Measurements from ENCODE around the gene TNNT3.
"Not testable (repeated sequence)": the region's sequence is repeated elsewhere in the genome, so short reads cannot be mapped to it uniquely, and the experiment has no call there.

Gene TNNT3

DNA sequence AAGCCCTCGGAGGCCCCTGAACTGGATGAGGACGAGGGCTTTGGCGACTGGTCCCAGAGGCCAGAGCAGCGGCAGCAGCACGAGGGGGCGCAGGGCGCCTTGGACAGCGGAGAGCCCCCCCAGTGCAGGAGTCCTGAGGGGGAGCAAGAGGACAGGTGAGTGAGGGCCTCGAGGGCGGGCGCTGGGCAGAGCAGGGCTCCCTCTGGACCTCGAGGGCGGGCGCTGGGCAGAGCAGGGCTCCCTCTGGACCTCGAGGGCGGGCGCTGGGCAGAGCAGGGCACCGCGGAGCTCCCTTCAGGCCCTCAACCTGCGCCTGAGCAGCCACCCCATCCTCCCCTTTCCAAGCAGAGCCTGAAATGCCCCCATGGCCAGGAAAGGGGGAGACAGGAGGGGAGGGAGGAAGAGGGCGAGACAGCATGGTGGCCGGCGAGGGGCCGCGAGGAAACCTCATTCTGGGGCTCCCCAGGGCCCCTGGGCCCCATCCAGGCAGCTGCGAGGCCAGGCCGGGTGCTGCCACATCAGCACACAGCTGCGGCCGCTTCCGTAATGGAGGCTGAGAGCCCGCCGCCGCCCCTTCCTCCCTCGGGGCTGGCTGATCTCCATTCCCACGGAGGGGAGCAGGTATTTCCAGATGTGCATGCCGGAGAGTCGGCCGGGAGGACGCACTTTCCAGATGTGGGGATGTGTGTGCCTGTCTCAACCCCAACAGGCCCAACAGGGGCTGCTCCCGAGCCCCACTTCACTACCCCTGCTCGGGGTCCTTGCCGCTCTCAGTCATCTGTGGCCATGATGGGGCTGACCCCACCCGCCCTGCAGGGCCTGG, 37.9 kb upstream of the TNNT3 start:
- no peak for DNase-seq (ENCODE audit: low read depth in 2 of 2)

DNA sequence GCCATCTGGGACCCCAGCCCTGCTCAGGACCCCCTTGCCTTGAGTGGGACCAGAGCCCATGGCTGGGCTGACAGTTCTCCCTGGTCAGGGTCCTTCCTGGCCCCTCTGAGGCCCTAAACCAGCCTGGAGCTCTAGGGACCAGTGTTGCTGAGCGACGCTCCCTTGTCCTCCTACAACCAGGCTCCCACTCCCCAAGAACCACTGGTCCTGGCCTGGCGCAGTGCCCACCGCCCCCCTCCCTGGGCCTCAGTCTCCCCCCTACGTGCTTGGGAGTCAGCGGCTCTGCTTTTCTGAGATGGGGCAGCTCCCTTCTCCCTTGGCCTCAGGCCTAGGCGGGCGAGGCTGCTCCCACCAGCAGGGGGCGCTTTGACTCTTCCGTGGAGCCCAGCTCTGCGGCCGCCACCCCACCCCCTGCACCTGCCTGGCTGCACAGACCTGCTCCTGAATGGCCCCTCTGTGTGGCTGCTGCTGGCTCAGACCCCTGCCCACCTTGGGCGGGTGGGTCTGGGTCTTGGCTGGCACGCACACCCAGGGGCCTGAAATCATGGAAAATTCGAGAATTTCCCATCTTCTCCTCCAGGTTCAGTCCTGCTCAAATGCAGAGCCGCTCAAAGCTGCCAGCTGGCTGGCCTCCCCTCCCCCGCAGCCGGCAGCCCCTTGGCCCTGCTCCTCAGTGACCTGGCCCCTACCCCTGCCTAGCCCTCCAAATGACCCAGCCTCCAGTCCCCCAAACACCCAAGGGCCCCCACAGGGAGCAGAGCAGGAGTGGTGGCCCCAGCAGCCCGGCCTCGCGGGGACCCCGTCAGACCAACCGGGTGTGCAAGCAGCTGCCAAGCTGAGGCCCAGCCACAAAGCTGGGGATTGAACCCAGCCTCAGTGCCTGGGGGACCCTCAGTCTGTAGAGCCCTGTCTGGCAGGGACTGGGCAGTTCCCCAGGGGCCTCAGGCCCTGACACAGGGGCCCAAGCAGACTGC, 37.0 kb upstream of the TNNT3 start:
- peak; percentile 60 to 81 for DNase-seq (ENCODE audit: low read depth in 2 of 2)

GRCh38 chr11:1883346-1884302, 35.9 kb upstream of the TNNT3 start:
- no peak for DNase-seq (ENCODE audit: low read depth in 2 of 2)

DNA sequence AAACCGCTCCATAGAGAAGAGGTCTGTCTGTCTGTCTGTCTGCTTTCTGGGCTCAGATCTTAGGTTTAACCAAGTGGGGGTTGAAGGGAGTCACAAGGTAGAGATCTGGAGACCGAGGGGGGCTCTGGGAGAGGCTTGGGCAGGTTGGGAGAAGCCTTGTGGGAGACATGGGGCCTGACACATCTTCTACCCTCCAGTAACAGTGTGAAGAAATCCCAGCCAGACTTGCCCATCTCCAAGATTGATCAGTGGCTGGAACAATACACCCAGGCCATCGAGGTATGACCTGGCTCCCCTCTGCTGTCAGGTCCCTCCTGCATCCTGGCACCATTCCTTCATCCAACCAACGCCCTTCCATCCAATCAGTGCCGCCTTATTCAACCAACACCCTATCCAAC, 35.2 kb upstream of the TNNT3 start:
- DNase-seq (ENCODE audit: low read depth in 2 of 2), result no peak

- DNase-seq (ENCODE audit: low read depth in 2 of 2), result not testable (repeated sequence)
These were observed 33.0 kb upstream of the TNNT3 start for GRCh38 chr11:1886551-1886950.

DNA sequence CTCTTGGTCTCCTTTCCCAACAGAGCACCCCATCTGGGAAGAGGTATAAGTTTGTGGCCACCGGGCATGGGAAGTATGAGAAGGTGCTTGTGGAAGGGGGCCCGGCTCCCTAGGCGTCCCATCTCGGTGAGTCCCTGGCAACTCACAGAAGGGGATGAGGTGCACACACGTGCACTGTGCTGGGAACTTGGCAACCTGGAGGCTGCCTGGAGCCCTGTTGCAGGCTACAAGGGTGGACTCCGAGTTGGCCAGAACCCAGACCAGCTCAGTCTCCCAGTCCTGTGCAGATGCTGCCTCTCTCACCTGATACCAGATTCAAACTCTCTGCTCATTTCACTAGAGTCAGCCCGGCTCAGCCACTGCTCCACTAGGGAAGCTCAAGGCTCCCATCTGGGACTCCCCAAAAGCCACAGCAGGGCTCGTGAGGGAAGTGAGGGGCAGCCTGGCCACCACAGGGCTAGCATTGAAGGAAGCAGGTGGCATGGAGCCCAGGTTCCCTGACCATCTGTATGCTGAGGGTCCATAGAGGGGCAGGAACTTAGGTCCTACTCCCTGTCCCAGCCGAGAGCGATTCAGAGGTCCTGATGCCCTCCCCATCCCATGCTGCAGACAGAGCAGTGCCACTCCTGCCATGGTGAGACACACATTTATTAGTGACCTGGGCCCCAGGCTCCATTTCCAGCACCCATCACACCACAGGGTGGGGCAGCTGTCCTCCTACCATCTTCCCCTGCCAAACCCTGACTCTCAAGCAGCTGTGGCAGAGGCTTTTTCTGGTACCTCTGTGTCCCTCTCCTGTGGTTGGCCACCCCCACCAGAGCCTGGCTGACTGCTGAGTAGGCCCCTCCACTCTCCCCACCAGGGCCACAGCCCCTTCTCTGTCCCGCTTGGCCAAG, 31.8 kb upstream of the TNNT3 start:
- DNase-seq (ENCODE audit: low read depth in 2 of 2), result no peak

- DNase-seq (ENCODE audit: low read depth in 2 of 2), result no peak
These were observed 31.2 kb upstream of the TNNT3 start for GRCh38 chr11:1888347-1888753.

- no peak for DNase-seq (ENCODE audit: low read depth in 2 of 2)
These were observed 30.7 kb upstream of the TNNT3 start for GRCh38 chr11:1888811-1889210.

DNA sequence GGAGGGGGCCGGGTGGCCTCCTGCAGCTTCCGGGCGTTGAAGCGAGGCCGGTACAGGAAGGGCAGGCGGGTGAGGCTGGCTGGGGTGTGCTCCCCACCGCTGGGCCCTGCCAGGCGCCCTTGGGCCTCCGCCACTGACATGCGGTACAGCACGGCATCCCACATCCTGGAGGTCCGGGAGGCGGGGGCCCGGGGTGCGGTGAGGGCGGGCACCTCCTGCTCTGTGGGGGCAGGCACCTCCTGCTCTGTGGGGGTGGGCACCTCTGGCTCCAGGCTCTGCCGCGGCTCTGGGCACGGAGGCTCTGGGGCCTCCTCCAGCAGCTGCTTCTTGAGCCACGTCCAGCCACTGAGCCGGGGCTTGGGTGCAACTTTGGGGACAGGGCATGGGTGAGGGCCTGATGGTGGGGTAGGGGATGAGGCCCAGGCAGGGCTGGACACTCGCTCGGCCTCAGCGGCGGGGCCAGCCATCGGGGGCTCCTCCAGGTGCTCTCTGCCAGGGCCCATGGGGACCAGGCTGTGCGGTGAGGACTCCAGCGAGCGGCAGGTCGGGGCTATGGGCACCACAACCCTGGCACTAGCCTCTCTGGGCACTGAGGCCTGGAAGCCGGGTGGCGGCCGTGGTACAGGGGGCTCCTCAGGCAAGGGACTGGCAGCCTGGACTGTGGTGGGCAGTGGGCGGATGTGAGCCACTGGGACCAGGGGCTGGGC, 30.1 kb upstream of the TNNT3 start:
- peak in 1 of 2 donors; percentile 47 for DNase-seq (ENCODE audit: low read depth in 2 of 2)

GRCh38 chr11:1889941-1890855, 29.3 kb upstream of the TNNT3 start:
- no peak for DNase-seq (ENCODE audit: low read depth in 2 of 2)

GRCh38 chr11:1890856-1891830, 28.4 kb upstream of the TNNT3 start:
- no peak for DNase-seq (ENCODE audit: low read depth in 2 of 2)

GRCh38 chr11:1891831-1892115, 27.7 kb upstream of the TNNT3 start, which contains the start of gene PRR33:
PRR33 (minus strand) TSS chr11:1891895; CDS start chr11:1890584, 1,311 bp downstream.
- DNase-seq (ENCODE audit: low read depth in 2 of 2), result no peak

DNA sequence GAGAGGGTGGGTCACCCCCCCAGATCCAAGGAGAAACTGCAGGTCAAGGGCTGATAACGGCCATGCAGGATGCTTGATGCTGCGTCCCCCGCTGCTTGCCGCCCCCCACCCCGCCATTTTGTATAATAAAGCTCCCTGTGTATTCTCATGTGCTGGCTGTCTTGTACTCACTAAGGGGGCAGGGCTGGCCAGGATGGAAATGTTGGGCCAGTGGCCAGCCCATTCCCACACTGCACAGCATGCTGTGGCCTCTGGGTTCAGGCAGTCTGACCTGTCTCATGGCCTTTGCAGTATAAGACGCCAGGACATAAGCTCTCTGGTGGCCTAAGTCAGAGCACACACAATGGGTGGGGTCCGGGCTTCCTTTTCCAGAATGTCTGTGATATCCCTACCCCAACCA, 27.4 kb upstream of the TNNT3 start:
- no peak for DNase-seq (ENCODE audit: low read depth in 2 of 2)

GRCh38 chr11:1892558-1892957, 26.9 kb upstream of the TNNT3 start:
- DNase-seq (ENCODE audit: low read depth in 2 of 2), result no peak

DNA sequence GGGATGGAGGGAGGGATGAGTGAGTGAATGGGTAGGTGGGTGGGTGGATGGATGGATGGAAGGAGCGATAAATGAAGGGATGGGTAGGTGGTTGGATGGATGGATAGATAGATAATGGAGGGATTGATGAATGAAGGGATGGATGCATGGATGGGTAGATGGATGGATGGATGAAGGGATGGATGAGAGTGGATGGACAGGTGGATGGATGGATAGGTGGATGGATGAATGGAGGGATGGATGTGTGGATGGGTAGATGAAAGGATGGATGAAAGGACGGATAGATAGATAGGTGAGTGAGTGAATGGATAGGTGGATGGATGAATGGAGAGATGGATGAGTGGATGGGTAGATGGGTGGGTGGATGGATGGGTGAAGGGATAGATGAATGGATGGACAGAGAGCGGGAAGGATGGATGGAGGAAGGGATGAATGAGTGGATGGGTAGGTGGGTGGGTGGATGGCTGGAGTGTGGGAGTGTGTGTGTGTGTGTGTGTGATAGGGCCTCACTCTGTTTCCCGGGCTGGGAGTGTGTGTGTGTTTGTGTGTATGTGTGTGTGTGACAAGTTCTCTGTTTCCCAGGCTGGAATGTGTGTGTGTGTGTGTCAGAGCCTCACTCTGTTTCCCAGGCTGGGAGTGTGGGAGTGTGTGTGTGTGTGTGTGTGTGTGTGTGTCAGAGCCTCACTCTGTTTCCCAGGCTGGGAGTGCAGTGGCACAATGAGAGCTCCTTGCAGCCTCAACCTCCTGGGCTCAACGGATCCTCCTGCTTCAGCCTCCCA, 25.7 kb upstream of the TNNT3 start:
- DNase-seq (ENCODE audit: low read depth in 2 of 2), result no peak

GRCh38 chr11:1894759-1895158, 24.7 kb upstream of the TNNT3 start:
- DNase-seq (ENCODE audit: low read depth in 2 of 2), result no peak

- DNase-seq (ENCODE audit: low read depth in 2 of 2), result no peak
These were observed 23.0 kb upstream of the TNNT3 start for GRCh38 chr11:1896468-1896867.
